Common myeloid progenitor, CD34-positive (primary cell): ENCODE results near the gene PLVAP.

ENCODE experiments used
- CTCF ChIA-PET: fragments of 350-600 bp; sonication (Branson Sonifier 250); formaldehyde crosslinking; loops from one replicate; lab custom pipeline; 2021; ENCODE audit warnings: antibody characterized with exemption; lab: Charles Lee
- POLR2A ChIA-PET: fragments of 350-600 bp; sonication (Branson Sonifier 250); formaldehyde crosslinking; loops from one replicate; lab custom pipeline; 2021; ENCODE audit warnings: antibody characterized with exemption; lab: Charles Lee
- DNase-seq, 3 donors: peaks; one replicate each; pipeline versions ENCODE4 v3.0.0 to v3.0.0-alpha.2; 2013
- H3K27ac ChIP-seq, 2 experiments: 1 replicate in 1 of 2; 2 replicates in 1 of 2; pipeline ENCODE4 v1.7.0; 2013; ENCODE audit warnings: inconsistent platforms in 2 of 2, low read length in 2 of 2, mild to moderate bottlenecking in 2 of 2, low read depth in 1 of 2, moderate library complexity in 1 of 2; ENCODE audit not compliant: severe bottlenecking in 2 of 2, insufficient read depth in 1 of 2, poor library complexity in 1 of 2
- H3K27me3 ChIP-seq, 5 experiments: replicated peaks in 2 of 5; 1 replicate in 3 of 5; 2 replicates in 2 of 5; pipeline versions ENCODE4 v1.6.1 to v1.7.0; 2013; ENCODE audit warnings: low read length in 4 of 5, mild to moderate bottlenecking in 2 of 5, moderate library complexity in 2 of 5, inconsistent platforms in 1 of 5; ENCODE audit not compliant: insufficient read depth in 5 of 5, control insufficient read depth in 4 of 5
- H3K36me3 ChIP-seq, 4 experiments: 1 replicate in 2 of 4; 2 replicates in 2 of 4; pipeline versions ENCODE4 v1.6.1 to v1.7.0; 2013; ENCODE audit warnings: low read length in 3 of 4, control low read depth in 1 of 4, mild to moderate bottlenecking in 1 of 4; ENCODE audit not compliant: control insufficient read depth in 4 of 4, insufficient read depth in 4 of 4
- H3K4me1 ChIP-seq, 4 experiments: 1 replicate in 3 of 4; 2 replicates in 1 of 4; pipeline versions ENCODE4 v1.6.1 to v1.7.1; 2013; ENCODE audit warnings: low read length in 3 of 4, mild to moderate bottlenecking in 3 of 4, control low read depth in 1 of 4, inconsistent platforms in 1 of 4, moderate library complexity in 1 of 4; ENCODE audit not compliant: control insufficient read depth in 4 of 4, insufficient read depth in 4 of 4; ENCODE audit errors: control extremely low read depth in 1 of 4
- H3K4me3 ChIP-seq, 7 experiments: 1 replicate in 4 of 7; 2 replicates in 3 of 7; pipeline versions ENCODE4 v1.5.1 to v1.7.0; 2013; ENCODE audit warnings: mild to moderate bottlenecking in 7 of 7, low read length in 6 of 7, moderate library complexity in 6 of 7, inconsistent platforms in 2 of 7, low read depth in 2 of 7, control low read depth in 1 of 7; ENCODE audit not compliant: insufficient read depth in 4 of 7, control insufficient read depth in 1 of 7; ENCODE audit errors: extremely low read depth in 1 of 7
- H3K9me3 ChIP-seq, 5 experiments: 1 replicate in 4 of 5; 2 replicates in 1 of 5; pipeline versions ENCODE4 v1.6.1 to v1.7.1; 2013; ENCODE audit warnings: low read length in 4 of 5, mild to moderate bottlenecking in 2 of 5, inconsistent platforms in 1 of 5, low read depth in 1 of 5, moderate library complexity in 1 of 5; ENCODE audit not compliant: control insufficient read depth in 4 of 5, insufficient read depth in 2 of 5; ENCODE audit errors: control extremely low read depth in 1 of 5
- WGBS: methylation state at CpG from one replicate; pipeline ENCODE4 v1.1.5; 2013; ENCODE audit not compliant: insufficient coverage; 5-methylcytosine and 5-hydroxymethylcytosine counted together

Gene PLVAP

DNA sequence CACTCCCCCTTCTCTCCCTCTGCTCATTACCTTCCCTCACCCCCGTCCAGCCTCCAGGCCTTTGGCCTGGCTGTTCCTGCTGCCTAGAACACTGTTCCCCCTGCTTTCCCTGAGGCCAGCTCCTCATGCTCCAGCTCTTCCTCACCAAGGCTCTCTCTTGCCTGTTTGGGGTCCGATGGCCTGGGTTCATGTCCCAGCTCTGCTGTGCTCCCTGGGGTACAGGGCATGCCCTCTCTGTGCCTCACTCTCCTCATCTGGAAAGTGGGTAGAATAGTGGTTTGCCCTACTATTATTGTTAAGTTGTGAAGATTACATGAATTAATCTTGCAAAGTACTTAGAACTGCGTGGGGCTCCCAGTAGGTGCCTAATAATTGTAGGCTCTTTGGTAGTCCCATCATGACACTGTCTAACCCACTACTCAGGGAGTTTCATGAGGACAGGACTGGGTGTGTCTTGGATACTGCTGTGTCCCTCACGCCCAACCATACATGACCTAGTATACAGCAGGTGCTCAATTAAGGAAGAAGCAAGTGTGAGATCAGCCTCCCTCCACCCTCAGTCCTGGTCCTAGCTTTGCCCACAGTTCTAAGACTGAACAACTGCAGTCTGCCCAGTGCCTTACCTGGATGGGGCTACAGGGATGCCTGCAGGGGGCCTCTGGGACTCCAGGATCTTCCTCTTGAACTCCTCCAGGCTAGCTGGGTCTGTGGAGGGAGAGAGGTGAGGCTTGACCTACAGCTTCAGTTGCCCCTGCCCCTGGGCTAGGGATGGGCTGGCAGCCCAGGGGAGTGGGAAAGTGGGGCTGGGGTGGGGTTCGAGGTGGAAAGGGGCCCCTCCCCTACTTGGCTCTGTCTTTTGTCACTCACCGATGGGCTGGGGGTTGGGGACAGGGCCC is 17.0 kb downstream of the PLVAP start:
- Histone ChIP-seq H3K9me3 (no peaks in the 10 kb centered on the region), H3K4me1 (no peaks in the 10 kb centered on the region), H3K27ac (no peak overlapping the region), H3K4me3 (no peak overlapping the region), H3K27me3 (no peaks in the 10 kb centered on the region), H3K36me3 (no peaks in the 10 kb centered on the region)
- CTCF ChIA-PET, result interaction anchor here (1.1 to 1.8 kb wide), 2 partner anchors 13 to 22 kb away, joined by 3 to 4 read pairs; no protein-coding TSS in a partner anchor
- 90% methylated on average over 3 of the region's 6 CpGs for WGBS
- POLR2A ChIA-PET, result no interaction called here
- DNase-seq, result no peak

DNA sequence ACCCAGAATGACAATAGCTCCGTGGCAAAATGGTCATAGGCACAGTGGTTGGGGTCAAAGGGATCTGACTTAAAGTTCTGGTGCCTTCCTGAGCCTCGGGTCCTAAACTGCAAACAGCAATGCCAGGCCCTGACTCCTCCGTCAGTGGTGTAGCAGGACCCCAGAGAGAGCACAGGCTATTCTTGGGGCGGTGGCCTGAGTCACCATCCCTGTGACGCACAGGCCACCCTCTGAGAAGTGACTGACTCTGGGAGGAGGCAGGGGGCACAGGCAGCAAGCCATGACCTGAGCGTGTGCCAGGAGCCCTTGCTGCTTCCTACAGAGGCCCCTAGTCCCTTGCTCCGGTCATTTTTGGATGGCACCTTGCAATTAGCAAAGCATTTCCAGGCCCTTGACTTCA is 18.7 kb downstream of the PLVAP start:
- no peaks in the 10 kb centered on the region for H3K9me3 ChIP-seq
- no peaks in the 10 kb centered on the region for H3K36me3 ChIP-seq
- 89% methylated on average over 7 of the region's 7 CpGs for WGBS
- DNase-seq, result no peak
- H3K27me3 ChIP-seq, result no peaks in the 10 kb centered on the region
- H3K4me1 ChIP-seq, result peaks cover 0 to under 1% (median 0%) of the 10 kb centered on the region in 4 experiments
- H3K4me3 ChIP-seq, result no peak overlapping the region
- ChIA-PET POLR2A (interaction anchor here (0.6 kb wide), 1 partner anchor 33 kb away, joined by 3 read pairs; no protein-coding TSS in a partner anchor), CTCF (interaction anchor here (0.6 to 1.8 kb wide), 5 partner anchors 8 to 233 kb away, joined by 3 to 5 read pairs (median 4); no protein-coding TSS in a partner anchor)
- H3K27ac ChIP-seq, result no peak overlapping the region

DNA sequence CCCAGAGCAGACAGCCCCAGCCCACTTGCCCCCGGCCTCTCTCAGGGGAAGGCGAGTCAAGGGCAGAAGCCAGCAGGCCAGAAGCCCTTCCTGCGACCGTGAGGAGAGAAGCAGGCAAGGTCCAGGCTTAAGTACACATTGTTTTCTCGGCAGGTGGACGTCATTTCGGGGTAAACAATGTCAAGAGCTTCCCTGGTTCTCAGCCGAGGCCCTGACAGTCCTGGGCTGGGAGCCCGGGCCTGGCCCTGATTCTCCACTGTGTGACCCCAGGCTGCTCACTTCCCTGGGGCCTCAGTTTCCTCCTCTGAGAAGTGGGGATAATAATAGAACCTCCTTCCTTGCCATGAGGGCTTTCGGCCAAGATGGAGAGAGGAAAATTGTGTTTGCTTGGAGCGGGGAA is 19.4 kb downstream of the PLVAP start:
- ChIA-PET CTCF (interaction anchor here (0.6 to 1.6 kb wide), 3 partner anchors 8 to 536 kb away, joined by 3 to 8 read pairs (median 5); no protein-coding TSS in a partner anchor), POLR2A (no interaction called here)
- no peak overlapping the region for H3K4me3 ChIP-seq
- 97% methylated on average over 10 of the region's 11 CpGs for WGBS
- H3K27me3 ChIP-seq, result no peaks in the 10 kb centered on the region
- peaks cover 0 to 7% (median 3%) of the 10 kb centered on the region in 4 experiments for H3K4me1 ChIP-seq
- no peak for DNase-seq
- H3K27ac ChIP-seq, result no peak overlapping the region
- no peaks in the 10 kb centered on the region for H3K36me3 ChIP-seq
- no peaks in the 10 kb centered on the region for H3K9me3 ChIP-seq

DNA sequence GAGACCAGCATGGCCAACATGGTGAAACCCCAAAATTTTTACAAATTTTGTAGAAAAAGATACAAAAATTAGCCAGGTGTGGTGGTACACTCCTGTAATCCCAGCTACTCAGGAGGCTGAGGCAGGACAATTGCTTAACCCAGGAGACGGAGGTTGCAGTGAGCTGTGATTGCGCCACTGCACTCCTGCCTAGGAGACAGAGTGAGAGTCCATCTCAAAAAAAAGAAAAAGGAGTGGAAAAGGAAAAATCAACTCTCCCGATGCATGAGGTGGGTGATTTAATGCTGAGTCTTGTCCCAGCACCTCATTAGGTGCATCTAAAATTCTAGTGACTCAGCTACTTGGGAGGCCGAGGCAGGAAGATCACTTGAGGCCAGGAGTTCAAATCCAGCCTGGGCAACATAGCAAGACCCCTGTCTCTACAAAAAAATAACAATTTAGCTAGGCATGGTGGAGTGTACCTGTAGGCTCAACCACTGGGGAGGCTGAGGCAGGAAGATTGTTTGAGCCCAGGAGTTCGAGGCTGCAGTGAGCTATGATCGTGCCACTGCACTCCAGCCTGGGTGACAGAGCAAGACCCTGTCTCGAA is 20.0 kb downstream of the PLVAP start:
- no peak overlapping the region for H3K27ac ChIP-seq
- CTCF ChIA-PET, result interaction anchor here (0.6 to 1.6 kb wide), 3 partner anchors 9 to 536 kb away, joined by 3 to 8 read pairs (median 5); no protein-coding TSS in a partner anchor
- H3K27me3 ChIP-seq, result no peaks in the 10 kb centered on the region
- no peak for DNase-seq
- WGBS, result 87% methylated on average over 6 of the region's 7 CpGs
- no peaks in the 10 kb centered on the region for H3K9me3 ChIP-seq
- no peak overlapping the region for H3K4me3 ChIP-seq
- peaks cover 0 to 10% (median 5%) of the 10 kb centered on the region in 4 experiments for H3K4me1 ChIP-seq
- H3K36me3 ChIP-seq, result no peaks in the 10 kb centered on the region
- POLR2A ChIA-PET, result no interaction called here

DNA sequence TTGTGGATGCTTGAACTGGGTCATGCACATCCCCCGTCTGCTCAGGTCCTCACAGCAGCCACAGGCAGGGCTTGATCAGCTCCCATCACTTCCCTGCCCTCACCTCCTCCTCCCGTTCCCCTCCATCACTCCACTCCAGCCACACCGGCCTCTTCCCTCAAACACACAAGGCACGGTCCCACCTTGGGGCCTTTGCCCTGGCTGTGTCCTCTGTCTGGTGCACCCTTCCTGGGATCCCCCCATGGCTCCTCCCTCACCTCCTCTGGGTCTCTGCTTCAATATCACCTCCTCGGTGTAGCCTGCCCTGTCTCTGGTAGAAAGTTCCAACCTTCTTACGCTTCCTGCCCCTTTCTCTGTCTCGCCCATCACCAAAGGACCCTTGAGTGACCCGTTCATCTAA is 23.8 kb downstream of the PLVAP start:
- no peak overlapping the region for H3K4me3 ChIP-seq
- POLR2A ChIA-PET, result no interaction called here
- DNase-seq, result no peak
- H3K27ac ChIP-seq, result no peak overlapping the region
- no peaks in the 10 kb centered on the region for H3K27me3 ChIP-seq
- peaks cover 0 to 26% (median 20%) of the 10 kb centered on the region in 4 experiments for H3K4me1 ChIP-seq
- WGBS, result 96% methylated on average over 8 of the region's 8 CpGs
- no peaks in the 10 kb centered on the region for H3K36me3 ChIP-seq
- H3K9me3 ChIP-seq, result no peaks in the 10 kb centered on the region
- CTCF ChIA-PET, result interaction anchor here (1.3 kb wide), 1 partner anchor 32 kb away, joined by 3 read pairs; no protein-coding TSS in a partner anchor

- Histone ChIP-seq H3K36me3 (no peaks in the 10 kb centered on the region), H3K4me3 (no peak overlapping the region), H3K27me3 (no peaks in the 10 kb centered on the region), H3K27ac (no peak overlapping the region), H3K9me3 (no peaks in the 10 kb centered on the region), H3K4me1 (peaks cover 0 to 33% (median 23%) of the 10 kb centered on the region in 4 experiments)
- DNase-seq, result no peak
- ChIA-PET CTCF (interaction anchor here (1.3 kb wide), 1 partner anchor 33 kb away, joined by 3 read pairs; no protein-coding TSS in a partner anchor), POLR2A (no interaction called here)
- WGBS, result 54% methylated on average over 6 of the region's 14 CpGs
These were observed 24.4 kb downstream of the PLVAP start for GRCh38 chr19:17352608-17353280.
